ENCODE results near the gene CRACDL. TPM values are rescaled to one million over a fixed set of nuclear protein-coding genes. Genes with fewer than 3 reads are reported as not detected.

Gene CRACDL
- total RNA-seq, 4 donors from 2014 or later: 5.2 to 10.6 (median 8.1) TPM

DNA sequence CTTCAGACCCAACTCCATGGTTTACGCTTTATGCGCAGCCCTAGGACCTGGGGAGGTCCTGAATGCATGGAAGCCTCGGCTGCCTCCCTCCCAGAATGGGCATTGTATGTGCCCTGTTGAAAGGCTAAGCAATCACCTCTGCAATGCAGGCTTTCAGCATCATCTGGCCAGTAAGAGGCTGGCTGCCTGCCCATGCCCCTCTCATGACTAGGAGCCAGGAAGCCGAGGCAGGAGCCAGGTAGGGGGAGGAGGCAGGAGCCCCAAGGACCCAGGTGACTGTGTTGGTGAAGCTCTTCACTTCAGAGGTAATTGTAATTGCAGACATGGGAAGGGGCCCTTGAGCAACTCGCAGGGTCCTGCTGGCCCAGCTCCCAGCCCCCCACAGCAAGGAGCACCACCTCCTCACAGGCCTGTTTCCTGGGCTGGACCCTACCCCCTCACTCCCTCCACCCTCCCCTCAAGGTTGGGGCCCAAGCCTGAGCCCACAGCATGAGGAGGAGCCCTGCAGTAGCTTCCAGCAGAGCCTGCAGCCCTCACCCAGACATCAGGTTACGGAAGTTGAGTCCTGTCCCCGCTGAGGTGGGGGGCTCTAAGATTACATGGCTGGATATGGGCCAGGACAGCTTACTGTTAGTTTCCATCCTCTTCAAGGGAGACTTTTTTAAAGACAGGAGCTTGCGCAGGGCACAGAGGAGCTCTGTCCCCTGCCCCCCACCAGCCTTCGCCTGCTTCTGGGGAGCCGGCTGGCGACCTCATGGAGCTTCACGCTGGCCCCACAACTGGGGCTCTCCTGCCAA lies 21.9 kb downstream of the CRACDL start:
- intact Hi-C loops (cut with DNase I): no loop called here
- TF ChIP-seq, protein P1, sequence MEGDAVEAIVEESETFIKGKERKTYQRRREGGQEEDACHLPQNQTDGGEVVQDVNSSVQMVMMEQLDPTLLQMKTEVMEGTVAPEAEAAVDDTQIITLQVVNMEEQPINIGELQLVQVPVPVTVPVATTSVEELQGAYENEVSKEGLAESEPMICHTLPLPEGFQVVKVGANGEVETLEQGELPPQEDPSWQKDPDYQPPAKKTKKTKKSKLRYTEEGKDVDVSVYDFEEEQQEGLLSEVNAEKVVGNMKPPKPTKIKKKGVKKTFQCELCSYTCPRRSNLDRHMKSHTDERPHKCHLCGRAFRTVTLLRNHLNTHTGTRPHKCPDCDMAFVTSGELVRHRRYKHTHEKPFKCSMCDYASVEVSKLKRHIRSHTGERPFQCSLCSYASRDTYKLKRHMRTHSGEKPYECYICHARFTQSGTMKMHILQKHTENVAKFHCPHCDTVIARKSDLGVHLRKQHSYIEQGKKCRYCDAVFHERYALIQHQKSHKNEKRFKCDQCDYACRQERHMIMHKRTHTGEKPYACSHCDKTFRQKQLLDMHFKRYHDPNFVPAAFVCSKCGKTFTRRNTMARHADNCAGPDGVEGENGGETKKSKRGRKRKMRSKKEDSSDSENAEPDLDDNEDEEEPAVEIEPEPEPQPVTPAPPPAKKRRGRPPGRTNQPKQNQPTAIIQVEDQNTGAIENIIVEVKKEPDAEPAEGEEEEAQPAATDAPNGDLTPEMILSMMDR (IDR thresholded peaks at IDR 0.05): peak in 1 of 6 experiments; percentile 3
- no peak for TF ChIP-seq POLR2A (IDR thresholded peaks at IDR 0.05)
- peaks cover 40 to 47% of the 10 kb centered on the region in 2 donors for H3K4me1 ChIP-seq
- 13 to 51% methylated on average over 2 to 11 of the region's 12 CpGs for WGBS, 2 donors
- H3K27ac ChIP-seq: peak overlapping the region; percentile 55 to 80 (median 72)
- H3K27me3 ChIP-seq: no peaks in the 10 kb centered on the region
- H3K36me3 ChIP-seq: no peaks in the 10 kb centered on the region
- no peak overlapping the region for H3K4me3 ChIP-seq (replicated peaks in 1 of 3)
- no peaks in the 10 kb centered on the region for H3K9me3 ChIP-seq
- DNase-seq: peak; percentile 98 to 99

DNA sequence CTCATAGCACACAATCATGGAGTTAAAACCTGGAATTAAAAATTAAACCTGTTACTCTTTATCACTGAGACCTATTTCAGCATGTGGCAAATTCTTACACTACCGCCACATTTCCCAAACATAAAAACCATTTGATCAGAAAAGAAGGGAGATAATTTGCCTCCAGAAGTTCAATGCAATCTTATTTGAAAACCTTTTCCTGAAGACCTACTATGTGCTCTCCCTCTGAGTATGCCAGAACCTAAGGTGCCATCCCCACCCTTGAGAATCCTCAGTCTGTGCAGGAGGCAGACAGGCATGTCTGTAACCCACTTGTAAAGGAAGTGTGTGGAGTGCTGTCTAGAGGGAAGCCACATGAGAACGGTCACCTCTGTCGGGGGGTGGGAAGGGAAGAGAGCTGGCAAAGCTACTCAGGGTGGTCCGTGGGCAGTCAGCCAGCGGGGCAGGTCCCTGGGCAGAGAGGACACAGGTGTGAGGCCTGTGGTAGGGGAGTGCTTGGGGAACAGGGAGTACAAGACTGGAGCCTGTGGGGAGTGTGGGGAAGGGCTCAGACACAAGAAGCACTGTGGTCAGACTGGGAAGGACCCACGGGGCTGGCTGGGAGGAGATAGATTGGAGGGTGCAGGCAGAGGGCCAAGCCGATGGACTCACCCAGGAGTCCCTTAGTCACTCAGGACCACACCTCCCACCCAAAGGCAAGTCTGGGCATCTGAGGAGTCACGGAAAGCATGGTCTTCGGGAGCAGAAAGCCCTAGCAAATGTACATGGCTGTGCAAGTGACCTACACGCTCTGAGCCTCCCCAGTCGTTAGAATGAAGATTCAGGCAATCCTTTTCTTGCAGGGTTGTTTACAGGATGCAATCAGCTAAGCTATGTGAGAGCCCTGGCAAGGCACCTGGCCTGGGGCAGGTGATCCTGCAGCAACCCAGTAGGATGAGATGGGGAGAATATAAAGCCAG lies 22.8 kb downstream of the CRACDL start:
- Histone ChIP-seq H3K36me3 (no peaks in the 10 kb centered on the region), H3K9me3 (no peaks in the 10 kb centered on the region), H3K27ac (peak overlapping the region; percentile 55 to 80 (median 72)), H3K4me1 (peaks cover 40 to 51% of the 10 kb centered on the region in 2 donors), H3K27me3 (no peaks in the 10 kb centered on the region), H3K4me3 (replicated peaks in 1 of 3) (no peak overlapping the region)
- TF ChIP-seq POLR2A (IDR thresholded peaks at IDR 0.05): no peak
- TF ChIP-seq, protein P1 (IDR thresholded peaks at IDR 0.05): no peak
- 42 to 47% methylated on average over 11 of the region's 11 CpGs for WGBS, 2 donors
- peak; percentile 40 to 47 for DNase-seq
- intact Hi-C loops (cut with DNase I): no loop called here

- peak; percentile 87 to 90 for DNase-seq
- intact Hi-C loops (cut with DNase I): no loop called here
- Histone ChIP-seq H3K27ac (peak overlapping the region; percentile 14 to 80 (median 72)), H3K4me1 (peaks cover 40 to 51% of the 10 kb centered on the region in 2 donors), H3K9me3 (no peaks in the 10 kb centered on the region), H3K27me3 (no peaks in the 10 kb centered on the region), H3K4me3 (replicated peaks in 1 of 3) (no peak overlapping the region), H3K36me3 (no peaks in the 10 kb centered on the region)
- 28 to 32% methylated on average over 14 of the region's 18 CpGs for WGBS, 2 donors
- no peak for TF ChIP-seq POLR2A (IDR thresholded peaks at IDR 0.05)
- TF ChIP-seq, protein P1 (IDR thresholded peaks at IDR 0.05): no peak
These were observed 23.7 kb downstream of the CRACDL start for GRCh38 chr2:98912221-98912851.

GRCh38 chr2:98911376-98912154 lies 24.5 kb downstream of the CRACDL start:
- H3K36me3 ChIP-seq: no peaks in the 10 kb centered on the region
- no peaks in the 10 kb centered on the region for H3K27me3 ChIP-seq
- TF ChIP-seq POLR2A (IDR thresholded peaks at IDR 0.05): no peak
- TF ChIP-seq, protein P1 (IDR thresholded peaks at IDR 0.05): no peak
- no peak overlapping the region for H3K4me3 ChIP-seq (replicated peaks in 1 of 3)
- no peak for DNase-seq
- no peaks in the 10 kb centered on the region for H3K9me3 ChIP-seq
- intact Hi-C loops (cut with DNase I): no loop called here
- no peak overlapping the region for H3K27ac ChIP-seq
- peaks cover 40 to 51% of the 10 kb centered on the region in 2 donors for H3K4me1 ChIP-seq
- WGBS, 2 donors: 70 to 79% methylated on average over 9 to 16 of the region's 17 CpGs
